Measurements from ENCODE around the gene LAMA2.

LAMA2 gene

DNA sequence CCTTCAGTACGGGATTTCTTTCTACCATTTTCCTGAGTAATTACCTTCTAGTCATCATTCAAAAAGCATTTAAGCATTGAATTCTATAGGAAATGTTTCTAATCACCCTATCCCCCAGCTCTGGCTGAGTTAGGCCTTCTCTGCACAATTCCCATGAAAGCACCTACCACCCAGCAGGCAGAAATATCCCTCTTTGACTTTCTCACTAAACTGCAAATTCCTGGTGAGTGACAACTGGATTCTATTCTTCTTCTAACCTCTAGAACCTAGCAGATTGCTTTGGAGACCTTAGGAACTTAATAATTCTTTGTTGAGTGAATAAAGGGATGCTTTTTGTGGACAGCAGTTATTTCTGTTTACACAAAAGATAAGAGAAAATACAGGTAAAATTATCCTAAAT, 328.7 kb downstream of the LAMA2 start:
- no peak for DNase-seq (ENCODE audit: low read depth)

DNA sequence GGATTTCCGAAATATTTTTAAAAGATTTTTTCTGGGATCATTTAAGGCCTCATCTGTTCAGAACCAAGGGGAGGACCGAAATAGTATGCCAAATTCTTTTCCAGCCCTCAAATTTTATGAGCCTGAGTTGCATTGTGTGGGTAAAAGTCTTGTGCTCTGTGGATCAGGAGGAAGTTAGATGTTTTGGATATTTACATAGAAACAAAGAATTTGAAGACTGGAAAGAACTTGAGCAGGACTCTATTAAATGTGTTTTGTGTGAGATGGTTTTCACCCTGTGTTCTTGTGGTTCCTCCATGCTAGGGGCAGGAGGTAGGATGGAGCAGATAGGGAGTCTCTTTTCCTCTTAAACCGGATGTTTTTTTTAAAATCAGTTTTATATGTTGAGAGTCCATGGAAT, 329.1 kb downstream of the LAMA2 start:
- no peak for DNase-seq (ENCODE audit: low read depth)

GRCh38 chr6:129215246-129215645, 332.3 kb downstream of the LAMA2 start:
- DNase-seq (ENCODE audit: low read depth), result no peak

DNA sequence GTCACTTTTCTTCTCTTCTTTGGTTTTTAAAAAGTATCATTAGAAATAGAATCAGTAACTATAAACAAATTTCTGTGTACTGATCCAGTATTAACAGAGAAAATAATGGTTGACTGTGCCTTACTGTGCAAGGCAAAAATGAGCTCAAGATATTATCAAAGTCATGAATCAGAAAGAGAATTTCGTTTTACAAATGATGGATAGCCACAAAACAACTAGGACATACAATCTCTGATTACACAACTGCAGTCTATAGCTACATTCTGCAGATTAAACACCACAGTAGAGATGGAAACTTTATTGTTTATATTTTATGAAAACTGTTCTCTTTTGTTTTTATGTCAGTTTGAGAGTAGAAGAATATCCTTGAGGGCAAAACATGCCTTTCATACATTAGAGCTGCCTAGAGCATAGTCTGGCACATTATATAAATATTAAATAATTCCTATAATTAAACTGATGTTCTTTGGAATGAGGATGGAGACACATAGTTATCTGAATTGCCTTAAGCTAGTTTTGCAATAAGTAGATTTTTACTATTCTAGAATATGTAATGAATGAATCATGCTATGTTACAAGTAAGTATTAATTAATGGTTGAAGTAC, 333.1 kb downstream of the LAMA2 start:
- no peak for DNase-seq (ENCODE audit: low read depth)

- no peak for DNase-seq (ENCODE audit: low read depth)
These were observed 334.8 kb downstream of the LAMA2 start for GRCh38 chr6:129217701-129218100.

GRCh38 chr6:129233458-129234134, 350.7 kb downstream of the LAMA2 start:
- DNase-seq (ENCODE audit: low read depth), result no peak

GRCh38 chr6:129235167-129236000, 352.4 kb downstream of the LAMA2 start:
- no peak for DNase-seq (ENCODE audit: low read depth)

DNA sequence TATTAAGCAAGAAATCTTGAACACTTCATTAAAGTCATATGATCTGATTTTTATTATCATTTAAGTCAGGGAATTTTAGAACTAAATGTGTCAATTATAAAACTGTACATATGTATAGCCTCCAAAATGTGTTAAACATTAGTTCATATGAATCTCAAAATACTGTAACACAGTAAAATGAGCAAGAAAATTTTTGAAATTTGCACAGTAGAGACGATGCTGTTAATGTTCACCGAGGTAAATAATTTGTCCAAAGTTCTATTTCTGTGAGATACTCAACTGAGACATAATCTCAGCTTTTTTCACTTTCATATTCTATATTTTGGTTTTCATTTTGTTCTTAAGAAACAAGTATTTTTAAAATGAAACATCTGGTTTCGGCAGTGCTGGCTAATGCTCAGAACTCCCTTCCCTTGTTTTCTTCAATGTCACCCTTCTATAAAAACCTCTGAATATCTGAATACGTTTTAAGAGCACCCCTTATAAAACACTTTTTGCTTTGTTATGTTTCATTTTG, 353.1 kb downstream of the LAMA2 start:
- DNase-seq (ENCODE audit: low read depth), result no peak

- no peak for DNase-seq (ENCODE audit: low read depth)
These were observed 356.1 kb downstream of the LAMA2 start for GRCh38 chr6:129238991-129239390.

GRCh38 chr6:129239825-129240491, 357.0 kb downstream of the LAMA2 start:
- DNase-seq (ENCODE audit: low read depth), result no peak

DNA sequence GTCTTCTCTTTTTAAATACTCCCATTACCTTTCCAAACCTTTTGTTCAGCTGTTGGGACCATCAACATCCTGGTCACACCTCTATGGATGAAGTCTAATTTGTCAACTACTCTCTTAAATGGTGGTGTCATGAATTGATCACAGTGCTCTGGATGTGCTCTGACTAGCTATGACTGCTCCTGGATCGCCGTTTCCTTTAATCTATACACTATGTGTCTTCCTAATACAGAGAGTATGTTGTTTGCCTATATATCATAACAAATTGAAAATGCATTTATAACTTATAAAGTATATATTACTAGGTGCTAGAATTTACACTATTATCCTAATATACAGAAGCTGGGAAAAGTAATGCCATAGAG, 357.5 kb downstream of the LAMA2 start:
- no peak for DNase-seq (ENCODE audit: low read depth)

DNA sequence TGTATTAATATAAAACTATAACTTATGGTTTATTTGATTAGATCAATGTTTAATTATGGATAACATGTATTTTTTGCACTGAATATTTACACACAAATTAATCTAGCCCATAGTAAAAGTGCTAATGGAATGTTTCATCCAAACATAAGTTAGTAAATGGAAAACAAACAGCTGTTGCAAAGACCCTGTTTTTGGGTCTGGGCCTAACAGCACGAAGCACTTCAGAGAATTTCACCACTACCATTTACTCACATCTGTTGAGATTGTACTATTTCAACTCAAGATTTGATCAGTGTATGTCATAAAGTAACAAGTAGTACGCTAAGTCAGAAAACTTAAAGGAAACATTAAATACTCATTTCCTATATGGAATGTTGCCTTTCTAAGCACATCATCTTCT, 359.6 kb downstream of the LAMA2 start:
- DNase-seq (ENCODE audit: low read depth), result no peak

DNA sequence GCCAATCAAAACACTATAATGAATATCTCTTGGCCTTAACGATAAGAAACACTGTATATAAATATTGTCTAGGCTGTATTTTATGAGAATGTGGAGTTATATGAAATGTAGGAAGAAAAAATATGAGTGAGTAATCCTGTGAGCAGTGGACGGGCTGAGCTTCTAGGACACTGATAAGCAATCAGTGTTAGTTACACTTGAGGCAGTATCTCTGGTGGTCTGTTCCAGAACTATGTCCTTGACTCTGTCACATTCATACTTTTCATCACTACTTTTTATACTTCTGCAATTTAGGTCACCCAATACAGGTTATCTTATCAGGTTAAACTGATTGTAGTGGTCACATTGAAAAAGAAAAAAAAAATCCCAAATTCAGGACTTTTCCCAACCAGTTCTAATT, 360.4 kb downstream of the LAMA2 start:
- no peak for DNase-seq (ENCODE audit: low read depth)

DNA sequence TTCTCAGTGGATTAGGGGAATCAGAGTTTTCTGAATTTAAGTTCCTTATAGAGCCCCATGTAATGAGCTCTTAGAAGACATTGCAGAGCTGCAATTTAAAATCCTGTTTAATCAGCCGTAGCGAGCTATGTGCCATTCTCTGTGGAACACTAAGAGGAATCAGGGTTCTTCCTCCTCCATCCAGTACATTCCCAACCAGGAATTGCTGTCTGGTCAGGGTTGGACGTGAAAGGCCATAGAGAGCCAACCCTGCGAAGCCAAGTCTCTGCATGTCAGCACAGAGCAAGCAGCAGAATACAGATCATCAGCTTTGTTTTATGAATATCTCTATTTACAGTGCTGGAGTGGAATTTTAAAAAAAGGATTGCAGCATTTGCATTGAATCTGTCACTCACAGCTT, 366.0 kb downstream of the LAMA2 start:
- no peak for DNase-seq (ENCODE audit: low read depth)

DNA sequence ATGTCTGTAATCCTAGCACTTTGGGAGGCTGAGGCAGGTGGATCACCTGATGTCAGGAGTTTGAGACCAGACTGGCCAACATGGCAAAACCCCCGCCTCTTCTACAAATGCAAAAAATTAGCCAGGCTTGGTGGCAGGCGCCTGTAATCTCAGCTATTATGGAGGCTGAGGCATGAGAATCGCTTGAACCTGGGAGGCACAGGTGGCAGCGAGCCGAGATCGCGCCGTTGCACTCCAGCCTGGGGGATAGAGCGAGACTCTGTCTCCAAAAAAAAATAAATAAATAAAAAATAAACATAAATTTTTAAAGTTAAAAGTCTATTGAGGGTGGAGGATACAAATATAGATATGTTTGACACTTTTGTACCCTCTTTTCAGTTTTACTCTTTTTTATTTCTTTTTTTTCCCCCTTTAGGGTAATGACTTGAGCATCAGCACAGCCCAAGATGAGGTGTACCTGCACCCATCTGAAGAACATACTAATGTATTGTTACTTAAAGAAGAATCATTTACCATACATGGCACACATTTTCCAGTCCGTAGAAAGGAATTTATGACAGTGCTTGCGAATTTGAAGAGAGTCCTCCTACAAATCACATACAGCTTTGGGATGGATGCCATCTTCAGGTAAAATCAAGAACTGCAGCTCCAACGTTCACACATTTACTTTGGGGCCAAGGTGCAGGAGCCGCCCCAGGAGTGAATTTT, 368.9 kb downstream of the LAMA2 start:
- no peak for DNase-seq (ENCODE audit: low read depth)

GRCh38 chr6:129252377-129253071, 369.6 kb downstream of the LAMA2 start:
- DNase-seq (ENCODE audit: low read depth), result no peak

DNA sequence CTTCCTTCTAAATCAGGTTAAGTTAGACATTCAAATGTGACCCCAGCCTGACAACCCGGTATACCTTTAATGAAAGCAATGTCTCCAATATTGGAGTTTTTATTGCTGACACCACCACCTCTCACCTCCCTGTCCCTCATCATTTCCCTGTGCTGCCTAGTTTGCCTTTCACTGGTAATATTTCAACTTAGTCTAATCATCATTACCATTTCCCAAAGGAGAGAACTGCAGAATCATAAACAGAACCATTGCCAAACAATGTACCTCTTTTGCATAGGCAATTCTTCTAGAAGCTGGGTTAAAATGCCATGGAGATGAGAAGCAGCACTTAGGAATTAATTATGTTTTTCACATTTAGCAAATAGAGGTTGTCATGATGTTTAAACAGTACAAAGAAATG, 370.3 kb downstream of the LAMA2 start:
- DNase-seq (ENCODE audit: low read depth), result no peak

- no peak for DNase-seq (ENCODE audit: low read depth)
These were observed 370.8 kb downstream of the LAMA2 start for GRCh38 chr6:129253727-129254126.

DNA sequence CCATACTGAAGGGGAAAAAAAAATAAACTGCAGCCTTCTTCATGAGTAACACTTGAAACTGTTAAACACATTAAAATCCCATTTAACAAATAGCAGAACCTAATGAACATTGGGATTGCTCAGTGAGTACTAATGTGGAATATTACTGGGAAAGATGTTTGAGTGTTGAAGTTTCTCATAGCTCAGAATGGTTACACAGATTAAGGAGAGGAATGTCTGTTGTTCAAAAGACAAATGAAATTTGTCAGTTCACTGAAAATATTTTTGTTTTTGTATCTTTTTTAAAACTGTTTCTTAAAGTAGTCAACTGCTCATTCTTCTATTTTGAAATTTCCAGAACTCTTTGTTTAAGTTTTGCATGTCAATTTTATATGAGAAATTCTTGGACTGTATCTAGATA, 374.3 kb downstream of the LAMA2 start:
- no peak for DNase-seq (ENCODE audit: low read depth)

- DNase-seq (ENCODE audit: low read depth), result no peak
These were observed 379.7 kb downstream of the LAMA2 start for GRCh38 chr6:129262661-129263060.

GRCh38 chr6:129263176-129263575, 380.2 kb downstream of the LAMA2 start:
- no peak for DNase-seq (ENCODE audit: low read depth)

Measured in activated T-helper 1 cell treated with Interleukin-2 at 50 U/mL for 16 hours (primary cell).